Endothelial cell (in vitro differentiated cells): ENCODE results near the gene EIF4E1B. TPM values are rescaled to one million over a fixed set of nuclear protein-coding genes. Genes with fewer than 3 reads are reported as not detected.

Experiments used
- DNase-seq: peaks from one replicate; pipeline ENCODE4 v3.0.0; 2021; ENCODE audit warnings: low spot score
- H3K27ac Mint-ChIP-seq: one replicate; pipeline ENCODE4 v1.8.0; 2021; ENCODE audit warnings: mixed read lengths, inconsistent platforms; ENCODE audit not compliant: unreplicated experiment
- H3K27me3 Mint-ChIP-seq: one replicate; pipeline ENCODE4 v1.8.0; 2021; ENCODE audit warnings: mild to moderate bottlenecking, moderate library complexity, mixed read lengths, inconsistent platforms; ENCODE audit not compliant: unreplicated experiment
- H3K36me3 Mint-ChIP-seq: one replicate; pipeline ENCODE4 v1.8.0; 2021; ENCODE audit warnings: mild to moderate bottlenecking, low read depth, mixed read lengths, inconsistent platforms; ENCODE audit not compliant: unreplicated experiment
- H3K4me1 Mint-ChIP-seq: one replicate; pipeline ENCODE4 v1.8.0; 2021; ENCODE audit warnings: mild to moderate bottlenecking, mixed read lengths, inconsistent platforms; ENCODE audit not compliant: unreplicated experiment
- H3K4me3 Mint-ChIP-seq: one replicate; pipeline ENCODE4 v1.8.0; 2021; ENCODE audit warnings: mild to moderate bottlenecking, mixed read lengths, inconsistent platforms; ENCODE audit not compliant: unreplicated experiment
- H3K9me3 Mint-ChIP-seq: one replicate; pipeline ENCODE4 v1.8.0; 2021; ENCODE audit warnings: mixed read lengths, inconsistent platforms; ENCODE audit not compliant: unreplicated experiment
- CTCF ChIP-seq: fragments of 200-600 bp; sonication (generic); IDR thresholded peaks from one replicate; pipeline ENCODE4 v1.5.0; 2021; ENCODE audit warnings: antibody characterized with exemption; ENCODE audit not compliant: unreplicated experiment
- total RNA-seq: library from RNA; stranded (reverse); fragmentation: NEBNext Ultra II Directional; extraction: Animal tissue kit (Norgen Biotek cat#: 25700); gene quantifications from one replicate; pipeline ENCODE4 v1.2.1, GENCODE V29; 2021; ENCODE audit not compliant: unreplicated experiment

Gene EIF4E1B
- total RNA-seq, 1 donor from 2014 or later: 0.54 TPM

GRCh38 chr5:176640616-176641015, 10.1 kb downstream of the EIF4E1B start:
- H3K4me1 Mint-ChIP-seq: peaks cover 10% of the 10 kb centered on the region
- no peak overlapping the region for H3K27ac Mint-ChIP-seq
- no peaks in the 10 kb centered on the region for H3K9me3 Mint-ChIP-seq
- no peak for DNase-seq
- peaks cover 17% of the 10 kb centered on the region for H3K27me3 Mint-ChIP-seq
- peaks cover 12% of the 10 kb centered on the region for H3K36me3 Mint-ChIP-seq
- TF ChIP-seq CTCF: no peak
- H3K4me3 Mint-ChIP-seq: no peak overlapping the region

- no peaks in the 10 kb centered on the region for H3K4me1 Mint-ChIP-seq
- no peak for DNase-seq
These were observed 12.4 kb downstream of the EIF4E1B start for GRCh38 chr5:176642675-176643490.

GRCh38 chr5:176643491-176644219, 13.2 kb downstream of the EIF4E1B start:
- Mint-ChIP-seq H3K9me3 (no peaks in the 10 kb centered on the region), H3K4me1 (peaks cover 3% of the 10 kb centered on the region), H3K27ac (no peak overlapping the region), H3K36me3 (peaks cover 5% of the 10 kb centered on the region), H3K4me3 (no peak overlapping the region), H3K27me3 (peaks cover 12% of the 10 kb centered on the region)
- TF ChIP-seq CTCF: no peak
- no peak for DNase-seq

More at GRCh38 chr5:176642675-176643490, 12.4 kb downstream of the EIF4E1B start:
- Mint-ChIP-seq H3K9me3 (no peaks in the 10 kb centered on the region), H3K27me3 (peaks cover 14% of the 10 kb centered on the region), H3K4me3 (no peak overlapping the region), H3K36me3 (peaks cover 6% of the 10 kb centered on the region), H3K27ac (no peak overlapping the region)
- TF ChIP-seq CTCF: no peak

- no peak overlapping the region for H3K27ac Mint-ChIP-seq
- H3K9me3 Mint-ChIP-seq: no peaks in the 10 kb centered on the region
- peaks cover 5% of the 10 kb centered on the region for H3K36me3 Mint-ChIP-seq
- no peak for DNase-seq
- no peak for TF ChIP-seq CTCF
- no peak overlapping the region for H3K4me3 Mint-ChIP-seq
- H3K27me3 Mint-ChIP-seq: peaks cover 12% of the 10 kb centered on the region
- H3K4me1 Mint-ChIP-seq: peaks cover 3% of the 10 kb centered on the region
These were observed 13.8 kb downstream of the EIF4E1B start for GRCh38 chr5:176644294-176644693.
